Psoas muscle (tissue), 8 donors: Measurements from ENCODE around the gene PRKCA. TPM values are rescaled to one million over a fixed set of nuclear protein-coding genes. Genes with fewer than 3 reads are reported as not detected.
"Not testable (repeated sequence)": the region's sequence is repeated elsewhere in the genome, so short reads cannot be mapped to it uniquely, and the experiment has no call there.

ENCODE experiments used
- ATAC-seq, 4 donors: fragments of 200-7000 bp; cut with Tn5 transposase; one replicate each; pipeline ENCODE4 v1.9.1; 2020; ENCODE audit warnings: moderate library complexity in 3 of 4, mild to moderate bottlenecking in 2 of 4
- DNase-seq, 2 donors: peaks; one replicate each; pipeline ENCODE4 v3.0.0-alpha.2; 2020
- H3K27ac ChIP-seq: fragments of 200-600 bp; one replicate; pipeline ENCODE4 v1.8.0; 2022
- H3K27me3 ChIP-seq, 3 donors: fragments of 200-600 bp in 1 of 3; one replicate each; pipeline versions ENCODE4 v1.6.1 to v1.8.0; 2013 to 2022; ENCODE audit warnings: low read length in 2 of 3, mild to moderate bottlenecking in 2 of 3, moderate library complexity in 1 of 3; ENCODE audit not compliant: insufficient read depth in 3 of 3
- H3K36me3 ChIP-seq, 2 donors: fragments of 200-600 bp in 1 of 2; one replicate each; pipeline versions ENCODE4 v1.6.1 to v1.8.0; 2013 to 2022; ENCODE audit warnings: low read depth in 1 of 2, mild to moderate bottlenecking in 1 of 2, moderate library complexity in 1 of 2; ENCODE audit not compliant: insufficient read depth in 1 of 2
- H3K4me1 ChIP-seq: fragments of 200-600 bp; one replicate; pipeline ENCODE4 v1.8.0; 2022
- H3K4me3 ChIP-seq: fragments of 200-600 bp; one replicate; pipeline ENCODE4 v1.8.0; 2022; ENCODE audit warnings: mild to moderate bottlenecking
- H3K9me3 ChIP-seq: fragments of 200-600 bp; one replicate; pipeline ENCODE4 v1.8.0; 2022
- WGBS, 3 donors: extraction: QIAGEN DNeasy Blood & Tissue Kit; methylation state at CpG; one replicate each; pipeline versions ENCODE4 v1.1.6 to v1.1.7; 2013; 5-methylcytosine and 5-hydroxymethylcytosine counted together
- intact Hi-C, 2 donors: fragments of 100-400 bp; cut with DNase I; formaldehyde crosslinking; loops; one replicate each; pipeline versions ENCODE4 v1.11.0 to v1.14.2; 2022
- polyA plus RNA-seq, 3 donors: library from polyadenylated mRNA; stranded (reverse); fragments of 200-250 nt; gene quantifications; one replicate each; pipeline ENCODE4 v1.2.3, GENCODE V29; 2013
- total RNA-seq, 4 donors: library from RNA; stranded (reverse); fragmentation: NEBNext Ultra II Directional in 2 of 4; extraction: Animal tissue kit (Norgen Biotek cat#: 25700) in 2 of 4; gene quantifications; one replicate each; pipeline versions ENCODE4 v1.2.1 to v1.2.4, GENCODE V29; 2021 to 2023
- TF ChIP-seq, protein P1 (sequence below): fragments of 200-600 bp; IDR thresholded peaks from one replicate; pipeline ENCODE4 v1.8.0; 2022; ENCODE audit warnings: antibody characterized with exemption
- donor health status: healthy with polysubstance abuse.
- donor health status: DM: no; HTN: no; CAD: no; lungs with moderate emphysema.
- donor health status: Bipolar disorder and iron deficiency.
- donor health status: healthy.
- donor health status: DM: yes; HTN: yes; CAD: no.
- donor health status: DM: no; HTN: no; CAD: no.
- donor health status: DM: no; HTN: no; CAD: no.
- donor health status: DM: yes; HTN: yes; CAD: no.

Gene PRKCA
- total and polyA plus RNA-seq, 7 donors, result 0.35 to 15.5 (median 8.2) TPM

GRCh38 chr17:66711881-66712321 is 409.5 kb downstream of the PRKCA start:
- H3K4me1 ChIP-seq, result peaks cover 9% of the 10 kb centered on the region
- H3K27ac ChIP-seq, result no peak overlapping the region
- TF ChIP-seq, protein P1, sequence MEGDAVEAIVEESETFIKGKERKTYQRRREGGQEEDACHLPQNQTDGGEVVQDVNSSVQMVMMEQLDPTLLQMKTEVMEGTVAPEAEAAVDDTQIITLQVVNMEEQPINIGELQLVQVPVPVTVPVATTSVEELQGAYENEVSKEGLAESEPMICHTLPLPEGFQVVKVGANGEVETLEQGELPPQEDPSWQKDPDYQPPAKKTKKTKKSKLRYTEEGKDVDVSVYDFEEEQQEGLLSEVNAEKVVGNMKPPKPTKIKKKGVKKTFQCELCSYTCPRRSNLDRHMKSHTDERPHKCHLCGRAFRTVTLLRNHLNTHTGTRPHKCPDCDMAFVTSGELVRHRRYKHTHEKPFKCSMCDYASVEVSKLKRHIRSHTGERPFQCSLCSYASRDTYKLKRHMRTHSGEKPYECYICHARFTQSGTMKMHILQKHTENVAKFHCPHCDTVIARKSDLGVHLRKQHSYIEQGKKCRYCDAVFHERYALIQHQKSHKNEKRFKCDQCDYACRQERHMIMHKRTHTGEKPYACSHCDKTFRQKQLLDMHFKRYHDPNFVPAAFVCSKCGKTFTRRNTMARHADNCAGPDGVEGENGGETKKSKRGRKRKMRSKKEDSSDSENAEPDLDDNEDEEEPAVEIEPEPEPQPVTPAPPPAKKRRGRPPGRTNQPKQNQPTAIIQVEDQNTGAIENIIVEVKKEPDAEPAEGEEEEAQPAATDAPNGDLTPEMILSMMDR, result no peak
- no peaks in the 10 kb centered on the region for H3K36me3 ChIP-seq
- H3K4me3 ChIP-seq, result no peak overlapping the region
- no peaks in the 10 kb centered on the region for H3K27me3 ChIP-seq
- whole genome bisulfite sequencing, 3 donors, result 53 to 76% (median 63%) methylated on average over 2 of the region's 2 CpGs
- no peak for ATAC-seq
- no peak for DNase-seq
- H3K9me3 ChIP-seq, result no peaks in the 10 kb centered on the region
- intact Hi-C loops, result no loop called here

DNA sequence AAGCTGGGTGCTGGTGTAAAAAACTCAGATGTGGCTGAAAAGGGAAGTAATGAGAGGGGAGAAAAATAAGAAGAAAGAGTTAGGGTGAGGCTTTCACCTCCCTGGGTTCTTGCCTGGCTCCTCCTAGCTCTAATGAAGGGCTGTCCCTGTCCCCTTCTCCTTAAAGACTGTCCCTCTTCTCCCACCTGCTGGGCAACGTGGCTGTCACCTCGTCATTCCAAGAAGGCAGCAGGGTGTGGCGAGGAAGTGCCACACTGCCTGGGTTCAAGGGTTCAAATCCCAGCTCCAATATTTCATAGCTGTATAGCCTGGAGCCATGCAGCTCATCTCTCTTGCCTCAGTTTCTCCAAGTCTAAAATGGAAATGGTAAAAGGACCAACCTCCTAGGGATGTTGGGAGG is 410.0 kb downstream of the PRKCA start:
- Histone ChIP-seq H3K36me3 (no peaks in the 10 kb centered on the region), H3K4me1 (peaks cover 9% of the 10 kb centered on the region), H3K9me3 (no peaks in the 10 kb centered on the region), H3K27ac (no peak overlapping the region), H3K27me3 (no peaks in the 10 kb centered on the region), H3K4me3 (no peak overlapping the region)
- TF ChIP-seq, protein P1, result no peak
- no peak for DNase-seq
- ATAC-seq, result no peak
- WGBS, 3 donors, result 79 to 86% (median 82%) methylated on average over 3 of the region's 3 CpGs
- intact Hi-C loops, result no loop called here

DNA sequence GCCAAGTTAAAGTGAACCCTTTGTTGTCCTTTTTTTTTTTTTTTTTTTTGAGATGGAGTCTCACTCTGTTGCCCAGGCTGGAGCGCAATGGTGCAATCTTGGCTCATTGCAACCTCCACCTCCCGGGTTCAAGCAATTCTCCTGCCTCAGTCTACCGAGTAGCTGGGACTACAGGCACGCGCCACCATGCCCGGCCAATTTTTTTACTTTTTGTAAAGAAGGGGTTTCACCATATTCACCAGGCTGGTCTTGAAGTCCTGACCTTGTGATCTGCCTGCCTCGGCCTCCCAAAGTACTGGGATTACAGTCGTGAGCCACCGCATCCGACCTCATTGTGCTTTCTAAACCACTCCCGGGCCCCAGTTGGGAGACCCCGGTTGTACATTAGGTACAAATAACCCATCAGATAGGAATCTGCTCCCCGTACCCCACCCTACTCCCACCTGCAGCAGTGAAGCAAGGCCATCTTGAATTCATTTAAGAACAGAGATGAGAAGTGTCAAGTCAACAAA is 410.7 kb downstream of the PRKCA start:
- H3K36me3 ChIP-seq, H3K9me3 ChIP-seq, DNase-seq, ATAC-seq, H3K4me3 ChIP-seq, H3K27me3 ChIP-seq, H3K27ac ChIP-seq, H3K4me1 ChIP-seq, intact Hi-C loops: not testable (repeated sequence)
- WGBS, 3 donors, result 92 to 97% (median 96%) methylated on average over 13 of the region's 13 CpGs

DNA sequence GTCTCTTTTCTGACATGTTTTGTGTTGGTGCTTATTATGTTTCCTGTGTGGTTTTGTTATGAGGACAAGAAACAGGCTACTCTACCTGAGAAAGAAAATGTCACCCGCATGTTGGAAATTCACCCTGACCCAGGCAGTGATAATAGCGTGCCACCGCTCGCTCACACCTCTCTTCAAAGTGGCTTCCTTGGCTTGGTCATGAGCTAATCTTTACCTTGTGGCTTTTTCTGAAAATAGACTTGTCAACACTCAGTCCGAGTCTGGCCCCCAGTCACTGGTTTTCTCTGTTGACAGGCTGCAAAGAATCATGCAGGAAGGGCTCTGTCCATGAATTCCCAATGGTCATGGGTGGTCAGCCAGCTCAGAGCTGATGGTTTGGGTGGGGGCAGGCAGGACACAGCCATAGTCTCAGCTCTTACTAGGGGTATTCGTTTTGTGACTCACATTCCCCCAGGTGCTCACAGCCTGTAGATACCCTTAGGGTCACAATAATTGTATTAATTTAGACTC is 411.2 kb downstream of the PRKCA start:
- Histone ChIP-seq H3K4me1 (peaks cover 9% of the 10 kb centered on the region), H3K4me3 (no peak overlapping the region), H3K36me3 (no peaks in the 10 kb centered on the region), H3K9me3 (no peaks in the 10 kb centered on the region), H3K27ac (no peak overlapping the region), H3K27me3 (no peaks in the 10 kb centered on the region)
- TF ChIP-seq, protein P1, result no peak
- intact Hi-C loops, result loop anchor here in 1 of 2 donors (2.0 kb wide), 1 partner anchor 193 kb away; no protein-coding TSS in a partner anchor
- DNase-seq (no peak), ATAC-seq (peak in 3 of 4 donors; percentile 44 to 56 (median 45))
- 60 to 83% (median 66%) methylated on average over 6 of the region's 6 CpGs for WGBS, 3 donors

DNA sequence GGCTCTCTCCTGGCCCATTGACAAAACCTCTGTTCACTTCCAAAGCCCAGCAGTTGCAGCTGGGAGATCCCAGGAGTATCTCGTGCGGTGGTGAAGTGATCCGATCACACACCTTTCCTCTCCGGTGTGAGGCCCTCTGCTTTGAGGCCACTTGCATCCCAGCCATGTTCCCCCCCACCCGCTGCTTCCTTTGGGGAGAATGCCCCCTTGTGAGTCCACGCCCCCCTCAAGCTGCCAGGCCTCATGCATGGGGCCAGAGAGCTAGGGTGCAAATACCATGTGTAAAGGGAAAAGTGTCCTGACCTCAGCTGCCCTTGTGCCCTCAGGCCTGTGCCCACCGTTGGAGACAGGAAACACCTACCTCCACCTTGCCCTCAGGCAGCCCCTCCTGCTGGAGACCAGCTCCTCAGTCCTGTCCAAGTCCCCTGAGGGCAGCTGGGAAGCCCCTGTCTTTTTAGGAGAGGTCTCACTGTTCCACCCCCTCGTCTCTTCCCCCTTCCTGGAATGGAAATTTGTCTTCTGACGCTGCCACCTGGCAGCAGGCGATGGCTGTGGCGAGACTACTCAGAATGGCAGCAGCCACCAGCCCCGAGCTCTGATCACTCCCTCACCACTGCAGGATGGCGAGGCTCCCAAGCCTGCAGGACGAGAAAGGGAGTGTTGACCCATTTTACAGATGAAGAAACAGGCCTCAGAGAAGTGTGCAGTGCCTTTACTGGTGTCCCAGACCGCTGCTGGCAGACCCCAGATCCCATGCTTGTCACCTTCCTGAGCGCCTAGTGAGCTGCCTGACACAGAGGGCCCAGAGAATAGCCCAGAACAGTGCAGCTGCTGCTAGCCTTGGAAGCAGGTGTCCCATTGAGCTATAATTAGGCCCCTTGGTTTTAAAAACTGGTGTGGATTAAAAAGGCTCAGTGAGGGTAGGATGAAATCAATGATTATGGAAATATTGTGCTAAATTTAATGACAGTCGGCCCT is 411.9 kb downstream of the PRKCA start:
- H3K36me3 ChIP-seq, result no peaks in the 10 kb centered on the region
- intact Hi-C loops, result loop anchor here (1.0 to 2.0 kb wide), 2 partner anchors 192 kb away; no protein-coding TSS in a partner anchor
- no peaks in the 10 kb centered on the region for H3K27me3 ChIP-seq
- 64 to 80% (median 67%) methylated on average over 17 of the region's 17 CpGs for WGBS, 3 donors
- ATAC-seq (peak in 3 of 4 donors; percentile 55 to 66 (median 65)), DNase-seq (no peak)
- TF ChIP-seq, protein P1, result no peak
- H3K4me1 ChIP-seq, result peaks cover 9% of the 10 kb centered on the region
- H3K27ac ChIP-seq, result no peak overlapping the region
- no peaks in the 10 kb centered on the region for H3K9me3 ChIP-seq
- no peak overlapping the region for H3K4me3 ChIP-seq
